HL-60 (cell line): ENCODE measurements around the gene GRIA2.

ENCODE experiments used
- CTCF ChIP-seq: IDR thresholded peaks from one replicate; pipeline ENCODE4 v1.5.1; 2011; ENCODE audit warnings: low read length, control low read depth, inconsistent platforms; ENCODE audit not compliant: insufficient read depth
- GABPA ChIP-seq: IDR thresholded peaks from 2 replicates; pipeline ENCODE4 v1.6.1; 2012; ENCODE audit warnings: low read depth
- POLR2AphosphoS5 ChIP-seq: IDR thresholded peaks from 2 replicates; pipeline ENCODE4 v1.6.1; 2012; ENCODE audit warnings: low read depth
- REST ChIP-seq: IDR thresholded peaks from 2 replicates; pipeline ENCODE4 v1.6.1; 2012; ENCODE audit warnings: low read depth; ENCODE audit not compliant: insufficient replicate concordance

- TF ChIP-seq CTCF (no peak), REST (no peak), POLR2AphosphoS5 (no peak), GABPA (no peak)
Observed at GRCh38 chr4:157231525-157231924, 11.0 kb downstream of the GRIA2 start.
